Subcutaneous adipose tissue (tissue), 4 donors: ENCODE results near the gene ZNF839. TPM values are rescaled to one million over a fixed set of nuclear protein-coding genes. Genes with fewer than 3 reads are reported as not detected.

Experiments used
- total RNA-seq, 4 donors: library from RNA; depleted of rRNA; stranded (reverse); fragments of >200 nt; gene quantifications; one replicate each; pipeline ENCODE4 v1.1.0, GENCODE V29; 2016
- TF ChIP-seq, protein P1 (sequence below): fragments of 450-650 bp; IDR thresholded peaks from one replicate; pipeline ENCODE4 v1.5.1; 2016; ENCODE audit warnings: low read depth, mild to moderate bottlenecking, control low read depth, antibody characterized with exemption, moderate library complexity

Gene ZNF839
- 10 to 100 TPM in 1 of 4 donors, 1 to 10 TPM in 3; 7.3 to 17.7 (median 8.9) TPM for total RNA-seq

DNA sequence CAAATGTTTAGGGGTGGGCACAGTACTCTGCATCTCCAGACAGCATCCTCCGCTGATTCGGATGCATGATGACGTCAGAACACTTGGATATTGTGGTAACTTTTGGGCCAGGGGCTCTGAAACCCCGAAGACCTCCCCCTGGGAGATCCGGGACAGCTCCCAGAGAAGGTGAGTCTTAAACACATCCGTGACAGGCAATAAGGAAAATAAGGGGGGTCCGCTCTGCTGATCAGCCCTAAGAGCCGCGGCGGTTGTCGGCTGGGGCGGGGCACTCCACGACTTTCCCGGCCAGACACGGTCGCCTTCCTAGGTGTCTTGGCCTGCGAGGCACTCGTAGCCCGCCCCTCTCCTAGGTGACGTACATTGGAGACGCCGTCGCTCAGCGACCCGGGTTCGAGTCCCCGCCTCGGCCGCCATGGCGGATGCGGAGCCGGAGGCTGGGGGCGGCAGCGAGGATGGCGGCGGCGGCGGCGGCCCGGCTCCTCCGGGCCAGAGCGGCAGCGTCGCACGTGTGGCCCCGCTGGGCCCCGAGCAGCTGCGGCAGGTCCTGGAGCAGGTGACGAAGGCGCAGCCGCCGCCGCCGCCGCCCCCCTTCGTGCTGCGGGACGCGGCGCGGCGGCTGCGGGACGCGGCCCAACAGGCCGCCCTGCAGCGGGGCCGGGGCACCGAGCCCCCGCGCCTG is at the start of gene ZNF839:
ZNF839 (plus strand) TSS at position 396 of the 682 bp plus-strand sequence; CDS start at position 416, 20 bp downstream.
- TF ChIP-seq, protein P1, sequence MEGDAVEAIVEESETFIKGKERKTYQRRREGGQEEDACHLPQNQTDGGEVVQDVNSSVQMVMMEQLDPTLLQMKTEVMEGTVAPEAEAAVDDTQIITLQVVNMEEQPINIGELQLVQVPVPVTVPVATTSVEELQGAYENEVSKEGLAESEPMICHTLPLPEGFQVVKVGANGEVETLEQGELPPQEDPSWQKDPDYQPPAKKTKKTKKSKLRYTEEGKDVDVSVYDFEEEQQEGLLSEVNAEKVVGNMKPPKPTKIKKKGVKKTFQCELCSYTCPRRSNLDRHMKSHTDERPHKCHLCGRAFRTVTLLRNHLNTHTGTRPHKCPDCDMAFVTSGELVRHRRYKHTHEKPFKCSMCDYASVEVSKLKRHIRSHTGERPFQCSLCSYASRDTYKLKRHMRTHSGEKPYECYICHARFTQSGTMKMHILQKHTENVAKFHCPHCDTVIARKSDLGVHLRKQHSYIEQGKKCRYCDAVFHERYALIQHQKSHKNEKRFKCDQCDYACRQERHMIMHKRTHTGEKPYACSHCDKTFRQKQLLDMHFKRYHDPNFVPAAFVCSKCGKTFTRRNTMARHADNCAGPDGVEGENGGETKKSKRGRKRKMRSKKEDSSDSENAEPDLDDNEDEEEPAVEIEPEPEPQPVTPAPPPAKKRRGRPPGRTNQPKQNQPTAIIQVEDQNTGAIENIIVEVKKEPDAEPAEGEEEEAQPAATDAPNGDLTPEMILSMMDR, result no peak

DNA sequence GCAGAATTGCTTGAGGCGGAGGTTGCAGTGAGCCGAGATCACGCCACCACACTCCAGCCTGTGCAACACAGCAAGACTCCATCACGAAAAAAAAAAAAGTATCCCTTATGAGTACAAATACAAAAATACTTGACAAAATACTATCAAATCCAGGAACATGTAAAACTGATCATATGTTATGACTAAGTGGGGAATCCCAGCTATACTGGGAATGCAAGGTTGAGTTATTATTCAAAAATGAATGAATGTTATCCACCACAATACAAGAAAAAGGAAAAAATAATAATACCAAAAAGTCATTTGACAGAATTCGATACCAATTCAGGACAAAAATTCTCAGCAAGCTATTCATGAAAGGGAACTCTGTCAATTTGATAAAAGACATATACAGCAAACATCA is 47.2 kb upstream of the ZNF839 start:
- TF ChIP-seq, protein P1, result no peak

DNA sequence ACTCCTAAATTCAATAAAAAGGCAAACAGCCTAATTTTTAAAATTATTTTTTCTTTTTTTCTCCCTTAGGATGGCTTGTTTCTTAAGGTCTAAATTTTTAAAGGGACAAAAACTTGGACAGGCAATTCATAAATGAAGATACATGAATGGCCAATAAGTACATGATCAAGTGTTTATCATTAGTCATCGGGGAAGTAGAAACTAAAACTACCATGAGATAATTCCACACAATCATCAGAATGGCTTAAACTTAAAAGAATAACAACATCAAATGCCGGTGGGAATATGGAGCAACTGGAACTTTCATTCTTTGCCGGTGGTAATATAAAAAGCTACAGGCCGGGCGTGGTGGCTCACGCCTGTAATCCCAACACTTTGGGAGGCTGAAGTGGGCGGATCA is 43.7 kb upstream of the ZNF839 start:
- TF ChIP-seq, protein P1, result no peak

DNA sequence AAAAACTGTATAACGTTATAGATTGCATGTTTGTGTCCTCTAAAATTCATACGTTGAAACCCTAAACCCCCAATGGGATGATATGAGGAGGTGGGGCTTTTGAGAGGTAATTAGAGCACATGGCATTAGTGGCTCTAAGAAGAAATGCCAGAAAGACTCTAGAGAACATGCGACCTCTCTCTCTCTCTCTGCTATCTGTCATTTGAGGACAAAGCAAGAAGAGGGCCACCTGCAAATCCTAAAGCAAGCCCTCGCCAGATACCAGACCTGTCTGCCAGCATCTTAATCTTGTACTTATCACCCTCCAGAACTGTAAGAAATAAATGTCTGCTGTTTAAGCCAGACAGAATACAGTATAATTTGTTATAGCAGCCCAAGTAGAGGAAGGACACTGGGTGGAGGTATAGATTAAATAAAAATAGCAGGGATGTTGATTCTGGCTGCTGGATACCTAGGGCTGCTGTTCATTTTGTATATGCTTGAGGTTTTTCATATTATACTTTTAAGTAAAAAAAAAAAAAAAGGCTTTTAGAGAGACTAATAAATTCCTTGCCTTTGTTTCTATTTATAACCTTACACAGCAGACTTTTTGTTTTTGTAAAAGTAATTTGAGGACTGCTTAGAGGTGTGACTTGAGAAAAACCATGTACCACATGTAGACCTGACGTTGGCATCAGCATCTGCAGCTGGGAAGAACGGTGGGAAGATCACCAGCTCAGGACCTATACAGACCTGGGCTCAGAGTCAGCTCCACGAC is 41.5 kb upstream of the ZNF839 start:
- TF ChIP-seq, protein P1, result no peak

DNA sequence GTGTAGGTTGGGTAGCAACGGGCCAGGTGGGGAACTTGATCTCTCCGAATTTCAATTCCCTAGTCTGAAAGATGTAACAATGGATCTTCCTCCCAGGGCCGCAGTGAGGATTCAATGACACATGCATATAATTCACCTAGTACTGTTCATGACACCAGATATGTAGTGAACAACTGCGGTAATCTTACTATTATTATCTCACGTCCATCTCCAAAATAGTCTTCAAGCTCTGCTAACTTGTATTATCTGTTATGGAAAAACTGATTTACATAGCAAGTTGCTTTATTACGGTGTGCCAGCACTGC is 41.0 kb upstream of the ZNF839 start:
- TF ChIP-seq, protein P1, result no peak

DNA sequence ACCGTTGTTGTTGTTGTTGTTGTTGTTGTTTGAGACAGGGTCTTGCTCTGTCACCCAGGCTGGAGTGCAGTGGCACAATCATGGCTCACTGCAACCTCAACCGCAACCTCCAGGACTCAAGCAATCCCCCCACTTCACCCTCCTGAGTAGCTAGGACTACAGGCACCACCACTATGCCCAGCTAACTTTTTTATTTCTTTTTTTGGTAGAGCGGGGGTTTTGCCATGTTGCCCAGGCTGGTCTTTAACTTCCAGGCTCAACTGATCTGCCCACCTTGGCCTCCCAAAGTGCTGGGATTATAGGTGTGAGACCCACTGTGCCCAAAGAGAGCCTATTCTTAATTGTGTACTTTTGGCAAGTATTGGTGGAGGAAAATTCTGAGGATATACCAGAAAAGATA is 40.3 kb upstream of the ZNF839 start:
- TF ChIP-seq, protein P1, result no peak

DNA sequence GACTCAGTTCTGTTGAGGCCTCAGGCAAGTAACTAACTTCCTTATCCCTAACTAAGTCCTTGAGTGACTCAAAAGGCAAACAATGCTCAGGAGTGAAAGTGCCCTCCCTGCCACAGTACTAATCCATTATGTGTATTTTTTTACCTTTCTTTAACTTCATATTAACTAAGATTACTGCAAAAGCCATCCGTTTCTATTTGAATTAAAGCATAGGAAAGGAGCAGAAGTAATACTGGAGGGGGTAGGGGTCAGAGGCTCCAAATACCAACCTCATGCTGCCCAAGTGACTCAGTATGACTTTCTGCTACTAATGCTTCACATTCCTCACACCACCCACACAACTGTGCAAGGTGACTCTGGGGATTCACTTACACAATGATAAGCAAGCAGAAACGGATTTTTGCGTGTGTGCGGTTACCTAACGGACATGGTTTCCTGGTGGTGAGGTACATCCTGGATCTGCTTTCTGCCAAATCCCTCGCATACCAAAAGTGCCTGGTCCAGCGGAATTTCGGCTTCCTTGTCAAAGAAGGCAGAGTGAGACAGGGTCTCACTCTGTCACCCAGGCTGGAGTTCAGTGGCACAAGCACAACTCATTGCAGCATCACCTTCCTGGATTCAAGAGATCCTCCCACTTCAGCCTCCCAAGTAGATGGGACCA is 39.7 kb upstream of the ZNF839 start:
- TF ChIP-seq, protein P1, result no peak
